OCI-LY1 (cell line): Measurements from ENCODE around the gene FBN2.

Source experiments
- EZH2 ChIP-seq: fragments of 200-600 bp; sonication (generic), shearing (Covaris generic); IDR thresholded peaks from 2 replicates; pipeline ENCODE4 v1.8.0; 2017; ENCODE audit warnings: borderline replicate concordance, mixed run types, mild to moderate bottlenecking, antibody characterized with exemption, low read length, moderate library complexity, mixed read lengths
- TF ChIP-seq, protein P1 (sequence below): fragments of 200-600 bp; sonication (generic), shearing (Covaris generic); IDR thresholded peaks from 2 replicates; pipeline ENCODE4 v1.5.1; 2017; ENCODE audit warnings: mild to moderate bottlenecking, antibody characterized with exemption, low read length, moderate library complexity, mixed read lengths

DNA sequence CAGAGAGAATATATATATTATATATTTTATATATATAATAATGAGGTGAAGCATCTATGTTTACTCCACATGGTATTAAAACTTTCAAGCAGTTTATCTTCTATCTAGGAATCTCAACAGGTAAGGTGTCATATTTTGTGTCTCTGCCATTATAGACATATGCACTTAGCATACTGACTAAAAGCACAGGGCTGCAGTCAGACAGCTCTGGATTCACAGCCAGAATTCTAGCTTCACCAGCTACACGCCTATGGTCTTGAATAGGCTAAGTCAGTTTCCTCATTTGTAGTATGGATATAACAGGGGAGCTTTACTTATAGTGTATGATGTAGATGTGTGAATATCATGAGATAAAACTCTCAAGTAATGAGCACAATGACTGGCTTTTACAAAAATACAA lies 57.9 kb downstream of the FBN2 start:
- TF ChIP-seq EZH2, result no peak
- TF ChIP-seq, protein P1, sequence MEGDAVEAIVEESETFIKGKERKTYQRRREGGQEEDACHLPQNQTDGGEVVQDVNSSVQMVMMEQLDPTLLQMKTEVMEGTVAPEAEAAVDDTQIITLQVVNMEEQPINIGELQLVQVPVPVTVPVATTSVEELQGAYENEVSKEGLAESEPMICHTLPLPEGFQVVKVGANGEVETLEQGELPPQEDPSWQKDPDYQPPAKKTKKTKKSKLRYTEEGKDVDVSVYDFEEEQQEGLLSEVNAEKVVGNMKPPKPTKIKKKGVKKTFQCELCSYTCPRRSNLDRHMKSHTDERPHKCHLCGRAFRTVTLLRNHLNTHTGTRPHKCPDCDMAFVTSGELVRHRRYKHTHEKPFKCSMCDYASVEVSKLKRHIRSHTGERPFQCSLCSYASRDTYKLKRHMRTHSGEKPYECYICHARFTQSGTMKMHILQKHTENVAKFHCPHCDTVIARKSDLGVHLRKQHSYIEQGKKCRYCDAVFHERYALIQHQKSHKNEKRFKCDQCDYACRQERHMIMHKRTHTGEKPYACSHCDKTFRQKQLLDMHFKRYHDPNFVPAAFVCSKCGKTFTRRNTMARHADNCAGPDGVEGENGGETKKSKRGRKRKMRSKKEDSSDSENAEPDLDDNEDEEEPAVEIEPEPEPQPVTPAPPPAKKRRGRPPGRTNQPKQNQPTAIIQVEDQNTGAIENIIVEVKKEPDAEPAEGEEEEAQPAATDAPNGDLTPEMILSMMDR, result no peak
